ENCODE measurements around the gene DYTN.

DNA sequence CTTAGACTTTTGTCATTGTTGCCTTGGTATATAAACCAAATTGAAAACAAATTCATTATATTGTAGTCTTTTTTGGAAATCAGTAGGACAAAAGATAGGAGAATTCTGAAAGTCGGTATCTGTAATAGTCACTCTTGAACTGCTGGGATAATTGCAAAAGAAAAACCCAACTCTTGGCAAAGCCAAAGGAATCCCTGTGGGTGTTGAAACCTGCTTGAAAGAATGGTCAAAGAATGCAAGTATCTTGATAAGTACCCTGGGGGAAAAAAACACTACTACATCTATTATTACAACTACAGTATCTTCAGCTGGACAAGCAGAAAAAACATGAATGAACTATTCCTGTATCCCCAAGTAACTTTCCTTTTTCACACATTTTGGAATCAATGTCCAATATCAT, 83.2 kb downstream of the DYTN start:
- TF ChIP-seq, protein P1, sequence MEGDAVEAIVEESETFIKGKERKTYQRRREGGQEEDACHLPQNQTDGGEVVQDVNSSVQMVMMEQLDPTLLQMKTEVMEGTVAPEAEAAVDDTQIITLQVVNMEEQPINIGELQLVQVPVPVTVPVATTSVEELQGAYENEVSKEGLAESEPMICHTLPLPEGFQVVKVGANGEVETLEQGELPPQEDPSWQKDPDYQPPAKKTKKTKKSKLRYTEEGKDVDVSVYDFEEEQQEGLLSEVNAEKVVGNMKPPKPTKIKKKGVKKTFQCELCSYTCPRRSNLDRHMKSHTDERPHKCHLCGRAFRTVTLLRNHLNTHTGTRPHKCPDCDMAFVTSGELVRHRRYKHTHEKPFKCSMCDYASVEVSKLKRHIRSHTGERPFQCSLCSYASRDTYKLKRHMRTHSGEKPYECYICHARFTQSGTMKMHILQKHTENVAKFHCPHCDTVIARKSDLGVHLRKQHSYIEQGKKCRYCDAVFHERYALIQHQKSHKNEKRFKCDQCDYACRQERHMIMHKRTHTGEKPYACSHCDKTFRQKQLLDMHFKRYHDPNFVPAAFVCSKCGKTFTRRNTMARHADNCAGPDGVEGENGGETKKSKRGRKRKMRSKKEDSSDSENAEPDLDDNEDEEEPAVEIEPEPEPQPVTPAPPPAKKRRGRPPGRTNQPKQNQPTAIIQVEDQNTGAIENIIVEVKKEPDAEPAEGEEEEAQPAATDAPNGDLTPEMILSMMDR (IDR thresholded peaks at IDR 0.05) = no peak
- TF ChIP-seq ZFX (IDR thresholded peaks at IDR 0.05; ENCODE audit: borderline replicate concordance) = no peak
